ENCODE data around the gene CLDND2.

CLDND2 gene

DNA sequence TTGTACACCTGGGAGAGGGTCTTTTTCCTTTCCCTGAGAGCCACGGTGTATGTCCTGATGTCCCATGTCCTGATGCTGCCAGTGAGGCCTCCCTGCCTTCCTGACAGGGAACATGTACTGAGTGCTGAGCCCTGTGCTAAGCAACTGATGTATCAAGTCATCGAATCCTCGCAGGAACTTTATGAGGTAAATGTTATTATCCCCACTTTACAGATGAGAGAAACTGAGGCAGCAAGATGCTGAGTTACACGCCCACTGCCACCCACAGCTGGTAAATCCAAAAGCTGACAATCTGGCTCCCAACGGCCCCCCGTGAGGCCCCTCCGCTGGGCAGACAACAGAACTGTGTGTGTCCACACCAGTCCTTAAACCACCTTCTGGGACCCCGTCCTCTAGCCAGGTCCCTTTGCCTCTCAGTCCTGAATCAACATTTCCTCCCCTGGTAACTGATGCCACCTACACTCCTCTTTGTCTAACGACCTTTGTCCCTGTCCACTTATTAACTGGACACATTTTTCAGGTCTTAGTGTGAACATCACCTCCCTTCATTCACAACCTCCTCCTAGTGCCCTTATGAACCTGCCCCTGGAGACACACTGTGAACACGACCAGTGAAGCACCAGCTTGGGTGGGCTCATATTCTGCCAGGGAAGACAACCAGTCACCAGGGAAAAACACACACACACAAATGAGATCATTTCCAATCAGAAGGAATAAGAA, 21.4 kb downstream of the CLDND2 start:
- no peak for TF ChIP-seq POLR2AphosphoS5 (IDR thresholded peaks at IDR 0.05; ENCODE audit: low read depth)
- TF ChIP-seq, protein P1, sequence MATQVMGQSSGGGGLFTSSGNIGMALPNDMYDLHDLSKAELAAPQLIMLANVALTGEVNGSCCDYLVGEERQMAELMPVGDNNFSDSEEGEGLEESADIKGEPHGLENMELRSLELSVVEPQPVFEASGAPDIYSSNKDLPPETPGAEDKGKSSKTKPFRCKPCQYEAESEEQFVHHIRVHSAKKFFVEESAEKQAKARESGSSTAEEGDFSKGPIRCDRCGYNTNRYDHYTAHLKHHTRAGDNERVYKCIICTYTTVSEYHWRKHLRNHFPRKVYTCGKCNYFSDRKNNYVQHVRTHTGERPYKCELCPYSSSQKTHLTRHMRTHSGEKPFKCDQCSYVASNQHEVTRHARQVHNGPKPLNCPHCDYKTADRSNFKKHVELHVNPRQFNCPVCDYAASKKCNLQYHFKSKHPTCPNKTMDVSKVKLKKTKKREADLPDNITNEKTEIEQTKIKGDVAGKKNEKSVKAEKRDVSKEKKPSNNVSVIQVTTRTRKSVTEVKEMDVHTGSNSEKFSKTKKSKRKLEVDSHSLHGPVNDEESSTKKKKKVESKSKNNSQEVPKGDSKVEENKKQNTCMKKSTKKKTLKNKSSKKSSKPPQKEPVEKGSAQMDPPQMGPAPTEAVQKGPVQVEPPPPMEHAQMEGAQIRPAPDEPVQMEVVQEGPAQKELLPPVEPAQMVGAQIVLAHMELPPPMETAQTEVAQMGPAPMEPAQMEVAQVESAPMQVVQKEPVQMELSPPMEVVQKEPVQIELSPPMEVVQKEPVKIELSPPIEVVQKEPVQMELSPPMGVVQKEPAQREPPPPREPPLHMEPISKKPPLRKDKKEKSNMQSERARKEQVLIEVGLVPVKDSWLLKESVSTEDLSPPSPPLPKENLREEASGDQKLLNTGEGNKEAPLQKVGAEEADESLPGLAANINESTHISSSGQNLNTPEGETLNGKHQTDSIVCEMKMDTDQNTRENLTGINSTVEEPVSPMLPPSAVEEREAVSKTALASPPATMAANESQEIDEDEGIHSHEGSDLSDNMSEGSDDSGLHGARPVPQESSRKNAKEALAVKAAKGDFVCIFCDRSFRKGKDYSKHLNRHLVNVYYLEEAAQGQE (IDR thresholded peaks at IDR 0.05; ENCODE audit: insufficient replicate concordance, low read depth), result no peak
- no peak for TF ChIP-seq SPI1 (IDR thresholded peaks at IDR 0.05; ENCODE audit: borderline replicate concordance, low read depth)
- TF ChIP-seq, protein P2, sequence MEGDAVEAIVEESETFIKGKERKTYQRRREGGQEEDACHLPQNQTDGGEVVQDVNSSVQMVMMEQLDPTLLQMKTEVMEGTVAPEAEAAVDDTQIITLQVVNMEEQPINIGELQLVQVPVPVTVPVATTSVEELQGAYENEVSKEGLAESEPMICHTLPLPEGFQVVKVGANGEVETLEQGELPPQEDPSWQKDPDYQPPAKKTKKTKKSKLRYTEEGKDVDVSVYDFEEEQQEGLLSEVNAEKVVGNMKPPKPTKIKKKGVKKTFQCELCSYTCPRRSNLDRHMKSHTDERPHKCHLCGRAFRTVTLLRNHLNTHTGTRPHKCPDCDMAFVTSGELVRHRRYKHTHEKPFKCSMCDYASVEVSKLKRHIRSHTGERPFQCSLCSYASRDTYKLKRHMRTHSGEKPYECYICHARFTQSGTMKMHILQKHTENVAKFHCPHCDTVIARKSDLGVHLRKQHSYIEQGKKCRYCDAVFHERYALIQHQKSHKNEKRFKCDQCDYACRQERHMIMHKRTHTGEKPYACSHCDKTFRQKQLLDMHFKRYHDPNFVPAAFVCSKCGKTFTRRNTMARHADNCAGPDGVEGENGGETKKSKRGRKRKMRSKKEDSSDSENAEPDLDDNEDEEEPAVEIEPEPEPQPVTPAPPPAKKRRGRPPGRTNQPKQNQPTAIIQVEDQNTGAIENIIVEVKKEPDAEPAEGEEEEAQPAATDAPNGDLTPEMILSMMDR (IDR thresholded peaks at IDR 0.05; ENCODE audit: insufficient read depth, low read length), result no peak
- no peak for TF ChIP-seq GABPA (IDR thresholded peaks at IDR 0.05; ENCODE audit: low read depth)
- no peak overlapping the region for H3K27ac ChIP-seq (replicated peaks)
- no peak overlapping the region for H3K4me3 ChIP-seq (replicated peaks; ENCODE audit: insufficient read depth, low read length)
- no peak for DNase-seq (ENCODE audit: low read depth in 1 of 2, low spot score in 1 of 2)
- H3K27me3 ChIP-seq (ENCODE audit: insufficient read depth, poor library complexity, severe bottlenecking), result no peaks in the 10 kb centered on the region

DNA sequence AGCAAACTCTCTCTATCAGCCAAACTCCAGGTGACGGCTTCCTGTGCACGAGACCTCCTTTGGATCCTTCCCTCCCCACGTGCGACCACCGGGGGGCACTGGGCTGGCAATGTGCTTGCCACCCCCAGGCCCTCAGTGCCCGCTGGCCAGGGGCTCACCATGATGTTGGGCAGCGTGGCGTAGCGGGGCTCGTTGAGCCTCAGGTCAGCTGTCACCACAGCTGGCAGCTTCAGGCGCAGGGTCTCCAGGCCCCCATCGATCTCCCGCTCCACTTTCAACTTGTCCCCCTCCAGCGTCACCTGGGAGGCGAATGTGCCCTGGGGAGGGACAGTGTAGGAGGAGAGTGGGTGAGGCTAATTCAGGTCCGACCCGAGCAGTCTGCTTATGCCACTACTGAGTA, 22.1 kb downstream of the CLDND2 start:
- TF ChIP-seq POLR2AphosphoS5 (IDR thresholded peaks at IDR 0.05; ENCODE audit: low read depth) (no peak), SPI1 (IDR thresholded peaks at IDR 0.05; ENCODE audit: borderline replicate concordance, low read depth) (no peak)
- TF ChIP-seq, protein P2 (IDR thresholded peaks at IDR 0.05; ENCODE audit: insufficient read depth, low read length), result no peak
- H3K4me3 ChIP-seq (replicated peaks; ENCODE audit: insufficient read depth, low read length), result no peak overlapping the region
- H3K27ac ChIP-seq (replicated peaks), result no peak overlapping the region
- H3K27me3 ChIP-seq (ENCODE audit: insufficient read depth, poor library complexity, severe bottlenecking), result no peaks in the 10 kb centered on the region
- no peak for DNase-seq (ENCODE audit: low read depth in 1 of 2, low spot score in 1 of 2)

GRCh38 chr19:51345076-51345620, 23.7 kb downstream of the CLDND2 start:
- TF ChIP-seq, protein P1 (IDR thresholded peaks at IDR 0.05; ENCODE audit: insufficient replicate concordance, low read depth), result no peak
- TF ChIP-seq, protein P2 (IDR thresholded peaks at IDR 0.05; ENCODE audit: insufficient read depth, low read length), result no peak
- TF ChIP-seq POLR2AphosphoS5 (IDR thresholded peaks at IDR 0.05; ENCODE audit: low read depth) (no peak), SPI1 (IDR thresholded peaks at IDR 0.05; ENCODE audit: borderline replicate concordance, low read depth) (no peak), GABPA (IDR thresholded peaks at IDR 0.05; ENCODE audit: low read depth) (no peak)
- no peak overlapping the region for H3K4me3 ChIP-seq (replicated peaks; ENCODE audit: insufficient read depth, low read length)
- no peaks in the 10 kb centered on the region for H3K27me3 ChIP-seq (ENCODE audit: insufficient read depth, poor library complexity, severe bottlenecking)
- H3K27ac ChIP-seq (replicated peaks), result no peak overlapping the region
- no peak for DNase-seq (ENCODE audit: low read depth in 1 of 2, low spot score in 1 of 2)
